Heart left ventricle (tissue), 13 donors: ENCODE results near the gene GRAPL.
A peak's percentile ranks its signal among the peaks of the same experiment; 100 is the strongest.
"Not testable (repeated sequence)": the region's sequence is repeated elsewhere in the genome, so short reads cannot be mapped to it uniquely, and the experiment has no call there.

Experiments used
- POLR2A ChIP-seq, 2 donors: fragments of 450-650 bp; IDR thresholded peaks; one replicate each; pipeline ENCODE4 v1.6.1; 2017; ENCODE audit warnings: antibody characterized with exemption in 2 of 2, mild to moderate bottlenecking in 2 of 2, moderate library complexity in 2 of 2
- TF ChIP-seq, protein P1 (sequence below), 12 donors: fragments of 200-600 bp; sonication (generic) in 4 of 12; IDR thresholded peaks; one replicate each; pipeline versions ENCODE4 v1.5.0 to v1.8.0; 2018 to 2022; ENCODE audit warnings: antibody characterized with exemption in 12 of 12, mild to moderate bottlenecking in 5 of 12
- donor health status: ischemic (EF 13 %, LVEDD 7.1; RV severe dilation, severe dysfunction).
- donor health status: DM: no; HTN: yes; CAD: no.
- donor health status: DM: no; HTN: no; CAD: no.
- donor health status: ischemic (EF 25% LVEDD 6.9; RV normal size, moderate dysfunction).
- donor health status: ischemic (EF 25% LVEDD 5.7; RV mildly dilated, moderate dysfunction).
- donor health status: ischemic (EF 35%, LVEDD 5.7; RV mildly dilated, moderate dysfunction).
- donor health status: nonischemic (EF 11% LVEDD 7.7; RV severe dilation, severe dysfunction).
- donor health status: DM: yes; HTN: yes; CAD: no.
- donor health status: PGD.
- donor health status: ischemic (EF 29% LVEDD 5.4; RV normal size, mild dysfunction).
- donor health status: nonischemic (EF 23%, LVEDD 6.1; RV moderate dilation, normal function).

DNA sequence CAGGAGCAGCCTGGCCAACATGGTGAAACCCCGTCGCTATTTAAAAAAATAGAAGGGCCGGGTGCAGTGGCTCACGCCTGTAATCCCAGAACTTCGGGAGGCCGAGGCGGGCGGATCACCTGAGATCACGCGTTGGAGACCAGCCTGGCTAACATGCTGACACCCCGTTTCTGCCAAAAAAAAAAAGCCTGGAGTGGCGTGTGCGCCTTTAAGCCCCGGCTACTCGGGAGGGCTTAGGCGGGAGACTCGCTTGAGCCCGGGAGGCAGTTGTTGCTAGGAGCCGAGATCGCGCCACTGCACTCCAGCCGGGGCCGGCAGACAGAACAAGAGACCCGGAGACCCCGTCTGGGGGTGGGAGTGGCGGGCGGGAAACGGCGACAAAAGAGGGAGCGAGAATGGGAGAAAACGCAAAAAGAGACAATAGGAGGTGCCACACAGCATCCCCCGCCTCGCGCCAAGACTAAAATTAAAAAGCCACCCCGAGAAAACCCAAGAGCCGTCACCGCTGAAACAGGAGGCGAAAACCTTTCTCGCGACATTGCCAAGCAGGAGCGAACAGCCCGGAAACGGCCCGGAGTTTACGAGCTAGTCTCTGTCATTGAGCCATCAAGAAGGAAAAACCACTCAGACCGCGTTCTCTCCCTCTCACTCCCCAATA, 15.5 kb upstream of the GRAPL start:
- TF ChIP-seq, protein P1, sequence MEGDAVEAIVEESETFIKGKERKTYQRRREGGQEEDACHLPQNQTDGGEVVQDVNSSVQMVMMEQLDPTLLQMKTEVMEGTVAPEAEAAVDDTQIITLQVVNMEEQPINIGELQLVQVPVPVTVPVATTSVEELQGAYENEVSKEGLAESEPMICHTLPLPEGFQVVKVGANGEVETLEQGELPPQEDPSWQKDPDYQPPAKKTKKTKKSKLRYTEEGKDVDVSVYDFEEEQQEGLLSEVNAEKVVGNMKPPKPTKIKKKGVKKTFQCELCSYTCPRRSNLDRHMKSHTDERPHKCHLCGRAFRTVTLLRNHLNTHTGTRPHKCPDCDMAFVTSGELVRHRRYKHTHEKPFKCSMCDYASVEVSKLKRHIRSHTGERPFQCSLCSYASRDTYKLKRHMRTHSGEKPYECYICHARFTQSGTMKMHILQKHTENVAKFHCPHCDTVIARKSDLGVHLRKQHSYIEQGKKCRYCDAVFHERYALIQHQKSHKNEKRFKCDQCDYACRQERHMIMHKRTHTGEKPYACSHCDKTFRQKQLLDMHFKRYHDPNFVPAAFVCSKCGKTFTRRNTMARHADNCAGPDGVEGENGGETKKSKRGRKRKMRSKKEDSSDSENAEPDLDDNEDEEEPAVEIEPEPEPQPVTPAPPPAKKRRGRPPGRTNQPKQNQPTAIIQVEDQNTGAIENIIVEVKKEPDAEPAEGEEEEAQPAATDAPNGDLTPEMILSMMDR (IDR thresholded peaks at IDR 0.05): not testable (repeated sequence)
- TF ChIP-seq POLR2A (IDR thresholded peaks at IDR 0.05): peak in 1 of 2 donors; percentile 72
